ENCODE results near the gene S100B.

- TF ChIP-seq MAX (IDR thresholded peaks at IDR 0.05; ENCODE audit: insufficient read depth, insufficient read length) (no peak), CTCF (IDR thresholded peaks at IDR 0.05; ENCODE audit: extremely low read depth in 1 of 2, insufficient read depth in 1 of 2, low read depth in 1 of 2, low read length in 2 of 2) (no peak), POLR2A (IDR thresholded peaks at IDR 0.05; ENCODE audit: low read depth, low read length) (no peak), POLR2AphosphoS5 (IDR thresholded peaks at IDR 0.05; ENCODE audit: insufficient read depth, low read depth, low read length) (no peak), GATA2 (IDR thresholded peaks at IDR 0.05; ENCODE audit: insufficient read depth, insufficient read length, low read depth, low read length) (no peak)
These were observed 38.7 kb upstream of the S100B start for GRCh38 chr21:46643379-46644177.

All from endothelial cell of umbilical vein (primary cell).